HG02884 (cell line): Measurements from ENCODE around the gene PTPRB.
A peak's percentile ranks its signal among the peaks of the same experiment; 100 is the strongest.

ENCODE experiments used
- ATAC-seq: cut with Tn5 transposase; IDR thresholded peaks from one replicate; pipeline ENCODE4 v1.9.1; 2021; ENCODE audit warnings: mild to moderate bottlenecking, moderate library complexity; ENCODE audit not compliant: unreplicated experiment

Gene PTPRB

GRCh38 chr12:70598467-70599193 lies 38.6 kb downstream of the PTPRB start:
- ATAC-seq: no peak

GRCh38 chr12:70592664-70593063 lies 44.6 kb downstream of the PTPRB start:
- no peak for ATAC-seq

GRCh38 chr12:70590549-70591226 lies 46.5 kb downstream of the PTPRB start:
- no peak for ATAC-seq

DNA sequence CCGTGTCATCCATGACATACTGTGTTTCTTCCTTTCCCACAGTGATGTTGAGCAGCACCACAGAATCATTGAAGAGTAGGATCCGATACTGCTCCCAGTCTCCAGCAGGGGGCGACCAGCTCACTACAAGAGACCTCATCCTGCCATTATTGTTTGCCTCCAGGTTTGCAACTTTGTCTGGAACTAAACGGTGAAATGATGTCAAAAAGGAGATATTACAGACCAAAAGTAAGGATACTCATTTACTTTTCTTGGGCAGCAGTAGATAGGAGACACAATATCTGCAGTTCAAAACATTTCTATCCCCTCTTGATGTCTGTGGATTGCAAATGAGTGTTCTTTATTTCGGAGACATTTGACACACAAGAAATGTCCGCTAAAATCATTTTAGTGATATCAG lies 47.2 kb downstream of the PTPRB start:
- peak; percentile 98 for ATAC-seq

GRCh38 chr12:70584332-70584731 lies 52.9 kb downstream of the PTPRB start:
- no peak for ATAC-seq

DNA sequence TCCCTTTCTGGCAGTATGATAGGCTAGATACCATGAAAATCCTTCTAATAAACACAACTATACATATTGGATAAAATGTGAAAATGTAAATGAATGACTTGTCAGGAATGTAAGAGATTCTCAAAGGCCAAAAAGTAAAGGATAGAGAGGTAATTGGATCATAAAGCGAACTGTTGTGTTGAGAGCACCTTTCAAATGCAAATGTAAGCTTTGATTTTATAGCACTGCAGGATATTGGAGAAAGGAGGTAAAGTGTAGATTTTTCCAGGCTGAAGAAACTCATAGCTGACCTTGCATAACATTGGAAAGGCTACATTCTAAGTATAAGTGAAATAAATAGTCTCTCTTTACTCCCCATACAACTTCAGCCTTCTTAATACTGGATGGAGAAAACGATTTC lies 54.0 kb downstream of the PTPRB start:
- no peak for ATAC-seq

GRCh38 chr12:70581208-70581607 lies 56.0 kb downstream of the PTPRB start:
- peak; percentile 61 for ATAC-seq

- no peak for ATAC-seq
These were observed 60.0 kb downstream of the PTPRB start for GRCh38 chr12:70577283-70577634.

GRCh38 chr12:70576341-70577282 lies 60.6 kb downstream of the PTPRB start:
- no peak for ATAC-seq

DNA sequence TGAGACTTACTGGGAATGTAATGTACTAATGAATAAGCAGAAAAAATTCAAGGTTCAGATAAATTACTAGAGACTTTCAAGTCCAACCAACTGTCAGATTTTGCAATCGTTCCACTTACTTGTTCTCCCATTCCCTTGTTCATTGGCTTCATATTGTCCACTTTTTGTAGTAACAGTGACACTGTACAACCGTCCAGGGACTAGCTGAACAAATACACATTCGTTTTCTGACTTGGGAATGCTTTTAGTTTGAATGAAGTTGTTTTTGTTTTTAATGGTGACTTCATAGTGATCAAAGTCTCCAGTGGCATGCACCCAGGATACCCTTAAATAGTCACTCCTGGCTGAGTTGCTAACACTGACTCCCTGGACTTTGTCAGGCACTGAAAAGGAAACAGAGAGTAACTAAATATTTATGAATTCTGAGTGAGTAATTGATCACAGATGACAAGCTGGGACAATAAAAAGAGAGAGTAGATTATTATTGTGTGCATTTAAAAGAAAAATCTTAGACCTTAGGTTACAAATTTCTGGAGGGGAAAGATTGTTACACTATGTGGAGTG lies 65.4 kb downstream of the PTPRB start:
- no peak for ATAC-seq

GRCh38 chr12:70571029-70571428 lies 66.2 kb downstream of the PTPRB start:
- no peak for ATAC-seq

GRCh38 chr12:70561550-70561949 lies 75.7 kb downstream of the PTPRB start:
- ATAC-seq: no peak

- no peak for ATAC-seq
These were observed 76.6 kb downstream of the PTPRB start for GRCh38 chr12:70560671-70561070.

GRCh38 chr12:70559390-70559789 lies 77.8 kb downstream of the PTPRB start:
- no peak for ATAC-seq

- ATAC-seq: no peak
These were observed 79.5 kb downstream of the PTPRB start for GRCh38 chr12:70557583-70558191.

DNA sequence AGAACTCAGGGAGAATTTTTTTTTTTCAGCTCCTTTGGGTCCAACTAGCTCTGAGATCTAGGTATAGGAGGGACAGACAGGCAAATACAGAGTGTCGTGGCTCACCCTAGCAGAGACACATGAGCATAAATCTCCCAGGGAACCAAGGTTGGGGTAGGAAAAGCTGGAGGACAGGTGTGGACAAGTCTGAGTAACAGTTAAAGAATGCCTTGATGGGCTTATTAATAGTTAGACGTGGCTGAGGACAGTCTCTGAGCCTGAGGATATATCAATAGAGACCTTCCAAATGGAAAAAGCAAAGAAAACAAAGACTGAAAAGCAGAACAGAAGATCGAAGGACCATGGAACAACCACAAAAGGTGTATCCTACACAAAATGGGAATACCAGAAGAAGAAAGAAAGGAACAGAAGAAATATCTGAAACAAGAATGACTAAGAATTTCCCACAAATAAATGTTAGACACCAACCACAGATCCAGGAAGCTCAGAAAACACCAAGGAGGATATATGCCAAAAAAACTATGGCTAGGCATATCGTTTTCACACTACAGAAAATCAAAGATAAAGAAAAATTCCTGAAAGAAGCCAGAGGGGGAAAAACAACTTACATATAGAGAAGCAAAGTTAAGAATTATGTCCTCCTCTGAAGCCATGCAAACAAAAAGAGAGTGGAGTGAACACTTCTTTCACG lies 80.9 kb downstream of the PTPRB start:
- ATAC-seq: no peak

DNA sequence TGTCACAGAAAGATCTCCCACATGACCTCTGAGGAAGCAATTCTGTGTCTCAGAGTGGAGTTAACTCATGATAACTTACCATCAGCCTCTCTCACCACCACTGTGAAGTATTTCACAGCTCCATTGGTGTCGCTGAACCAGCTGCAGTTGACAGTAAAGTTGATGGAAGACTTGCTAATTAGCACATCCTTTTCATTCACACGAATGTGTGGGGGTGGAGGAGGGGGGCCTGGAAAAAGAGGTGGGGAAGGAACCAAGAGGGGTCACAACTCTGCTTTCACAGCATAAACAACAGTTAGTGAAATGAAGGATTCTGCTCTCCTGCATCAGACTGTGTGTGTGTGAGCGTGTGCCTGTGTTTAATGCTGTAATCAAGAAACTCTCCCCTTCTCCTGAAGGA lies 82.1 kb downstream of the PTPRB start:
- no peak for ATAC-seq

DNA sequence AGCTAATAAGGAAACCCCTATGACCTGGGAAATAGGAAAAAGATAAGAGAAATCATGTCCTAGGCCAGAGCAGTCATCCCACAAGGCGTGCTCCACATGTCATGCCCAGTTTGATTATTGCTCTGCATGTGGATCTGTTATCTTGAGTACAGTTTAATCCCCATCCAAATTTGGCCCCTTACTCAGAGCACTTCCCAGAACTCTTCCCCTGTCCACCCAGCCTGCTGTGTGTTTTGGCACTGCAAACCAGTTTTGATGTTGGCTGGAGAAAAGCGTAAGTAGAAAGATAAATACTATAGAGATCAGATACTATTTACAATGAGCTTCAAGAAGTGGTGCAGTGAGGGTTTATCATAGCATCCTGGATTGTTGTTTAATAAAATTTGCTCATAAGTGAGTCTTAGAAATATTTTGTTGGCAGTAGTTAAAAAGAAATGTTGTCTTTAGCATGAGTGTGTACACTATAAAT lies 83.8 kb downstream of the PTPRB start:
- ATAC-seq: no peak

DNA sequence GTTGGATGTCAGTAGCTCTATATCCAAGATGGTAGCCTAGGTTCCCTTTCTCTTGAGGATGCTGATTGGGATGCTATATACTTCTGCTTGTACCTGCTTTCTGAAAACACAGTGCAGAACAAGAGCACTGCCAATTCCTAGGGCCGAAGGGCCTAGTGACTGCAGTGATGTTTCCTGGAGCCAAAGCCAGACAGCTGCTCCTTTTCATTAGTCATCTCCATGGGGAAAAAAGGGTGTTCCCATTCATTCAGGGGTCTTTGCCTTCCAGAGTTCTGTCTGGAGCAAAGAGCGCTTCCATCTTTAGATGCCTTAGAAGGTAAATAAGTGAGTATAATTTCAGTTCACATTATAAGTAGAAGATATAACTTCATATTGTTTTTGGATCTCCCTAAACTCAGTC lies 85.5 kb downstream of the PTPRB start:
- ATAC-seq: no peak

- no peak for ATAC-seq
These were observed 87.0 kb downstream of the PTPRB start for GRCh38 chr12:70550180-70550577.
